ENCODE data around the gene SMYD3.

GRCh38 chr1:246162560-246162959 lies 344.5 kb downstream of the SMYD3 start:
- TF ChIP-seq CTCF (IDR thresholded peaks at IDR 0.05) (no peak), POLR2A (IDR thresholded peaks at IDR 0.05) (no peak), POLR2AphosphoS5 (IDR thresholded peaks at IDR 0.05) (no peak)

Measured in gastroesophageal sphincter (tissue), 3 donors.